ENCODE results near the gene SLCO3A1.

The SLCO3A1 gene

GRCh38 chr15:92075764-92076163 lies 222.3 kb downstream of the SLCO3A1 start:
- DNase-seq (ENCODE audit: low read depth, low spot score) = no peak
- POLR2A ChIA-PET = no interaction called here
- no peak overlapping the region for H3K4me3 ChIP-seq (ENCODE audit: low read depth, low read length)
- no peak for TF ChIP-seq CTCF (IDR thresholded peaks at IDR 0.05; ENCODE audit: insufficient read depth, low read length, missing control alignments)
- CTCF ChIA-PET = interaction anchor here (1.0 to 6.0 kb wide), 5 partner anchors 222 to 774 kb away, joined by 3 to 62 read pairs (median 7); partner anchors contain the start of gene SLCO3A1

GRCh38 chr15:92076541-92076940 lies 223.0 kb downstream of the SLCO3A1 start:
- ChIA-PET CTCF (interaction anchor here (1.3 to 6.0 kb wide), 7 partner anchors 8 to 775 kb away, joined by 4 to 102 read pairs (median 22); partner anchors contain the start of gene SLCO3A1), POLR2A (no interaction called here)
- TF ChIP-seq CTCF (IDR thresholded peaks at IDR 0.05; ENCODE audit: insufficient read depth, low read length, missing control alignments) = no peak
- no peak for DNase-seq (ENCODE audit: low read depth, low spot score)
- no peak overlapping the region for H3K4me3 ChIP-seq (ENCODE audit: low read depth, low read length)

- H3K4me3 ChIP-seq (ENCODE audit: low read depth, low read length) = no peak overlapping the region
- TF ChIP-seq CTCF (IDR thresholded peaks at IDR 0.05; ENCODE audit: insufficient read depth, low read length, missing control alignments) = peak; percentile 82
- DNase-seq (ENCODE audit: low read depth, low spot score) = no peak
- CTCF ChIA-PET = interaction anchor here (0.7 to 6.0 kb wide), 21 partner anchors 9 to 806 kb away, joined by 3 to 102 read pairs (median 4); partner anchors contain the start of gene SLCO3A1
- POLR2A ChIA-PET = no interaction called here
Observed at GRCh38 chr15:92077353-92078085, 224.0 kb downstream of the SLCO3A1 start.

GRCh38 chr15:92078270-92078669 lies 224.8 kb downstream of the SLCO3A1 start:
- ChIA-PET POLR2A (no interaction called here), CTCF (interaction anchor here (0.7 to 6.0 kb wide), 18 partner anchors 8 to 806 kb away, joined by 3 to 102 read pairs (median 4); partner anchors contain the start of gene SLCO3A1)
- H3K4me3 ChIP-seq (ENCODE audit: low read depth, low read length) = no peak overlapping the region
- no peak for TF ChIP-seq CTCF (IDR thresholded peaks at IDR 0.05; ENCODE audit: insufficient read depth, low read length, missing control alignments)
- no peak for DNase-seq (ENCODE audit: low read depth, low spot score)

- ChIA-PET CTCF (interaction anchor here (1.0 to 6.0 kb wide), 10 partner anchors 10 to 807 kb away, joined by 4 to 102 read pairs (median 14); partner anchors contain the start of gene SLCO3A1), POLR2A (no interaction called here)
- no peak for DNase-seq (ENCODE audit: low read depth, low spot score)
- TF ChIP-seq CTCF (IDR thresholded peaks at IDR 0.05; ENCODE audit: insufficient read depth, low read length, missing control alignments) = peak; percentile 8
- H3K4me3 ChIP-seq (ENCODE audit: low read depth, low read length) = no peak overlapping the region
Observed at GRCh38 chr15:92079047-92079446, 225.5 kb downstream of the SLCO3A1 start.

GRCh38 chr15:92079647-92080255 lies 226.2 kb downstream of the SLCO3A1 start:
- ChIA-PET POLR2A (no interaction called here), CTCF (interaction anchor here (1.0 to 6.0 kb wide), 7 partner anchors 11 to 778 kb away, joined by 4 to 102 read pairs (median 22); partner anchors contain the start of gene SLCO3A1)
- no peak for DNase-seq (ENCODE audit: low read depth, low spot score)

More at GRCh38 chr15:92079647-92080255, 226.2 kb downstream of the SLCO3A1 start:
- no peak for TF ChIP-seq CTCF (IDR thresholded peaks at IDR 0.05; ENCODE audit: insufficient read depth, low read length, missing control alignments)
- no peak overlapping the region for H3K4me3 ChIP-seq (ENCODE audit: low read depth, low read length)

All from AG04449 (cell line).